ENCODE measurements around the gene VSTM2L. TPM values are rescaled to one million over a fixed set of nuclear protein-coding genes. Genes with fewer than 3 reads are reported as not detected.
A peak's percentile ranks its signal among the peaks of the same experiment; 100 is the strongest.

The VSTM2L gene
- total and polyA plus RNA-seq, 8 donors = 1.1 to 10.1 (median 2.8) TPM

DNA sequence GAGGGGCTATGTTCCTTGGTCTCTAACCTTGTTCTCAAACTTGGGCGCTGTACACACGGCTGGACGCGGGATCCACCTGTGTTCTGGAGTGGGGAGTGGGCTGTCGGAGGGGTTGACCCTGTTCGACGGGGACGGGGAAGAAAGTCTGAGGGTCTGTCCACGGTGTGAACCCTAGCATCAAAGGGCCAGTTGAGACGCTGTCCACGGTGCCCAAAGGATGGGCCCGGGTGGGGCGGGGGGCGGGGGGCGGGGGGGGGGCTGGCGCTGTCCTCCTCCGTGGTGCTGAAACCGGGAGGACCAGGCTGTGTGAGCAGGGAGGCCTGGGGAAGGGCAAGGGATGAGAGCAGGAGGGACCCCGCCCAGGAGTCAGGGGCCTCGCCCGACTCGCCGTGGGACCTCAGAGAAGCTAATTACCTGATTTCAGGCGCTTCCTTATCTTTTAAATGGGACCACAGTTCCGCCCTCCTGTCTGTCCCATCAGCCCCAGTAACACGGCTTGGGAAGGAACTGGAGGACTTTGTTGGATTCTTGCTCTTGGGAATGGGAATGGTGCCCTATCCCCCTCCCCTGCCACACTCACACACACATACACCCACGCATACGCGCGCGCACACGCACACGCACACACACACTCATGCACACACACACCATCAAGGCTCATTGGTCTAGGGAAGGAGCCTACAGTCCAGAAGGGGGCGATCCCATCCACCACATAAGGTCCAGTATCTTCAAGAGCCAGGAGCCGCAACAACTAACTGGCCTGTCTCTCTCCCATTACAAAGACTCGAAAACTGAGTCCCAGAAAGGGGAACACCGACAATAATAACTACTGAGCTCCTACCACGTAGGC is 1.0 kb upstream of the VSTM2L start:
- peak in 3 of 4 donors; percentile 63 to 80 (median 68) for ATAC-seq
- intact Hi-C loops (cut with DNase I) = no loop called here
- H3K4me1 ChIP-seq = peaks cover 0 to 7% (median 0%) of the 10 kb centered on the region in 3 donors
- no peak for DNase-seq
- peak overlapping the region in 2 of 4 donors; percentile 26 to 48 for H3K4me3 ChIP-seq
- WGBS, 2 donors = 11 to 12% methylated on average over 34 to 38 of the region's 38 CpGs
- no peaks in the 10 kb centered on the region for H3K9me3 ChIP-seq
- peaks cover 0 to 6% (median 0%) of the 10 kb centered on the region in 4 donors for H3K27me3 ChIP-seq
- no peak for FAIRE-seq
- no peak overlapping the region for H3K27ac ChIP-seq
- H3K36me3 ChIP-seq = no peaks in the 10 kb centered on the region
- TF ChIP-seq, protein P1, sequence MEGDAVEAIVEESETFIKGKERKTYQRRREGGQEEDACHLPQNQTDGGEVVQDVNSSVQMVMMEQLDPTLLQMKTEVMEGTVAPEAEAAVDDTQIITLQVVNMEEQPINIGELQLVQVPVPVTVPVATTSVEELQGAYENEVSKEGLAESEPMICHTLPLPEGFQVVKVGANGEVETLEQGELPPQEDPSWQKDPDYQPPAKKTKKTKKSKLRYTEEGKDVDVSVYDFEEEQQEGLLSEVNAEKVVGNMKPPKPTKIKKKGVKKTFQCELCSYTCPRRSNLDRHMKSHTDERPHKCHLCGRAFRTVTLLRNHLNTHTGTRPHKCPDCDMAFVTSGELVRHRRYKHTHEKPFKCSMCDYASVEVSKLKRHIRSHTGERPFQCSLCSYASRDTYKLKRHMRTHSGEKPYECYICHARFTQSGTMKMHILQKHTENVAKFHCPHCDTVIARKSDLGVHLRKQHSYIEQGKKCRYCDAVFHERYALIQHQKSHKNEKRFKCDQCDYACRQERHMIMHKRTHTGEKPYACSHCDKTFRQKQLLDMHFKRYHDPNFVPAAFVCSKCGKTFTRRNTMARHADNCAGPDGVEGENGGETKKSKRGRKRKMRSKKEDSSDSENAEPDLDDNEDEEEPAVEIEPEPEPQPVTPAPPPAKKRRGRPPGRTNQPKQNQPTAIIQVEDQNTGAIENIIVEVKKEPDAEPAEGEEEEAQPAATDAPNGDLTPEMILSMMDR (IDR thresholded peaks at IDR 0.05) = no peak

DNA sequence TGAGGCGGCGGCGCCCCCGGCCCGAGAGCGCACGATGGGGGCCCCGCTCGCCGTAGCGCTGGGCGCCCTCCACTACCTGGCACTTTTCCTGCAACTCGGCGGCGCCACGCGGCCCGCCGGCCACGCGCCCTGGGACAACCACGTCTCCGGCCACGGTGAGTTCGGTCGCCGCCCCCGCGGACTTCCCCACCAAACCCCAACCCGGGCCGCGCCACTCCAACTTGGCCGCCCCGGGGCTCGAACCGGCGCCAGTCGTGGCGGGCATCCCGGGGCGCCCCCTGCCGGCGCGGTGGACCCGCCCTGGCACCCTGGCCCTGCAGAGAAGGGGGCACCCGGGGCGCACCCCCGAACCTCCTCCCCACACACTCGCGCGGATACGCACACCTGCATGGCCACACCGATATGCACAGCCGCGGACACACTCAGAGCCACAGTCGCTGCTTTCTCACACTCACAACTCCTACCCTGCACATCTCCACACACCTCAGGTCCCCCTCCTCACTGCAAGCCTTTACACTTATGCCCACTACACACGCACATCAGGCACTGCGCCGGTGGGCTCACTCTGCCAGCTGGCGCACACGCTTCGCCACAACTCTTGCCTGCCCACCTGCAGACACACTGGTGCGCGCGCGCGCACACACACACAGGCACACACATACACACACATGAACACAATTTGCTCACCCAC is 535 bp downstream of the VSTM2L start:
- TF ChIP-seq, protein P1 (IDR thresholded peaks at IDR 0.05) = peak in 1 of 4 donors; percentile 8
- Histone ChIP-seq H3K27me3 (peaks cover 0 to 6% (median 0%) of the 10 kb centered on the region in 4 donors), H3K36me3 (no peaks in the 10 kb centered on the region), H3K27ac (no peak overlapping the region), H3K9me3 (no peaks in the 10 kb centered on the region), H3K4me1 (peaks cover 0 to 7% (median 0%) of the 10 kb centered on the region in 3 donors), H3K4me3 (peak overlapping the region in 3 of 4 donors; percentile 19 to 48 (median 26))
- DNase-seq (no peak), FAIRE-seq (no peak), ATAC-seq (peak in 2 of 4 donors; percentile 15 to 16)
- 29 to 35% methylated on average over 53 to 67 of the region's 67 CpGs for WGBS, 2 donors
- intact Hi-C loops (cut with DNase I) = no loop called here

DNA sequence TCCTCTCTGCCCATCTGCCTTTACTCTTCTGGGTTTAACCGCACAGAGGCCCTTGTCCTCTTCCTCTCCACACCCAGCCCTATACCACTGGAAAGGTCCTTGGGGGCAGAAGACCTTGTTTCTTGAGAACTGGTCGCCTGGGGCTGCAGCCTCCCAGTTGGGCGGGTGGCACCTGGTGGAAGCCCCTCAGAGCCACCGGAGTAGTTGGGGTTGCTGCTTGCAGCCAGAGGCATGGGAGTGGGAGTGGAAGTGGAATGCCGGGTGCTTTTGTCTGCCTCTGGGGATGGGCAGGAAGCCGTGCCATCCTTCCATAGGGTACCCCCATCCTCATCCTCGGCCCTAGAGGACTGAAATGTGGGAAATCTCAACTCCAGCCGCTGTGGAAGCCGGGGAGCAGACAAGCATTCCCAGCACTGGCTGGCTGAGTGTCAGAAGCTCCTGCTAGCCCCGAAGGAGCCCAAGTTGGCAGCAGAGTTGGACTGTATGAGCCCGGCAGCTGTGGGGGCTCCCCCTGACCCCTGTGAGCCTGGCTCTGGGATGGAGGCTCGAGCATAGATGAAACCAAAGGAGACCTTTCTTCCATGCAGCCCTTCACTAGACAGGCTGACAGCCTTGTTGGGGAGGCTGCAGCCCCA is 1.2 kb downstream of the VSTM2L start:
- TF ChIP-seq, protein P1 (IDR thresholded peaks at IDR 0.05) = no peak
- intact Hi-C loops (cut with DNase I) = no loop called here
- no peak overlapping the region for H3K27ac ChIP-seq
- H3K9me3 ChIP-seq = no peaks in the 10 kb centered on the region
- H3K36me3 ChIP-seq = no peaks in the 10 kb centered on the region
- H3K4me1 ChIP-seq = peaks cover 0 to 7% (median 0%) of the 10 kb centered on the region in 3 donors
- no peak for DNase-seq
- peaks cover 0 to 6% (median 0%) of the 10 kb centered on the region in 4 donors for H3K27me3 ChIP-seq
- H3K4me3 ChIP-seq = no peak overlapping the region
- FAIRE-seq = no peak
- WGBS, 2 donors = 67 to 78% methylated on average over 12 of the region's 12 CpGs
- no peak for ATAC-seq

GRCh38 chr20:37904845-37905373 is 2.0 kb downstream of the VSTM2L start:
- TF ChIP-seq, protein P1 (IDR thresholded peaks at IDR 0.05) = no peak
- WGBS, 2 donors = 69 to 73% methylated on average over 8 of the region's 8 CpGs
- H3K4me1 ChIP-seq = peaks cover 0 to 7% (median 0%) of the 10 kb centered on the region in 3 donors
- no peaks in the 10 kb centered on the region for H3K9me3 ChIP-seq
- no peak for FAIRE-seq
- H3K27ac ChIP-seq = no peak overlapping the region
- DNase-seq = no peak
- peaks cover 0 to 6% (median 0%) of the 10 kb centered on the region in 4 donors for H3K27me3 ChIP-seq
- ATAC-seq = no peak
- intact Hi-C loops (cut with DNase I) = no loop called here
- H3K4me3 ChIP-seq = no peak overlapping the region
- H3K36me3 ChIP-seq = no peaks in the 10 kb centered on the region
